H1 (cell line): ENCODE data around the gene OR52M1. TPM values are rescaled to one million over a fixed set of nuclear protein-coding genes. Genes with fewer than 3 reads are reported as not detected.

Experiments used
- polyA plus RNA-seq, 7 experiments: library from polyadenylated mRNA; depleted of rRNA in 3 of 7; stranded (reverse) in 5 of 7; unstranded in 2 of 7; fragments of >200 nt in 5 of 7; fragments of 200-250 nt in 2 of 7; gene quantifications; 1 replicate in 5 of 7; 2 replicates in 1 of 7; 4 replicates in 1 of 7; pipeline versions ENCODE4 v1.2.1 to v1.2.3, GENCODE V29; 2011 to 2013; ENCODE audit warnings: missing spikeins in 2 of 7, mixed read lengths in 2 of 7
- total RNA-seq: library from RNA; stranded (reverse); fragmentation: NEBNext Ultra II Directional; extraction: Animal tissue kit (Norgen Biotek cat#: 25700); gene quantifications from 2 replicates; pipeline ENCODE4 v1.2.1, GENCODE V29; 2021

OR52M1 gene
- total and polyA plus RNA-seq, 2 of the 8 experiments (the other 6 are each of a cell fraction or from before 2014, with no cell fraction given) = not detected

Other genes with a start within 250 kb of the OR52M1 start
- not detected in 2 replicates for gene OR52B4, start 176.8 kb upstream of the OR52M1 start, total RNA-seq
- 0.11 TPM in 1 of 2 replicates, not detected in the other for gene OR52B4, start 176.8 kb upstream of the OR52M1 start, polyA plus RNA-seq (2011; rRNA removed)
- 13.9 and 16.7 TPM in 2 replicates for gene TRIM21, start 151.5 kb upstream of the OR52M1 start, total RNA-seq
- gene TRIM21, start 151.5 kb upstream of the OR52M1 start, polyA plus RNA-seq (2011; rRNA removed) = 15.6 and 16.3 TPM in 2 replicates
- not detected in 2 replicates for gene OR52K2, start 95.9 kb upstream of the OR52M1 start, total RNA-seq
- not detected in 2 replicates for gene OR52K2, start 95.9 kb upstream of the OR52M1 start, polyA plus RNA-seq (2011; rRNA removed)
- gene OR52K1, start 62.5 kb upstream of the OR52M1 start, total RNA-seq = not detected in 2 replicates
- 0.05 TPM in 1 of 2 replicates, not detected in the other for gene OR52K1, start 62.5 kb upstream of the OR52M1 start, polyA plus RNA-seq (2011; rRNA removed)
- gene OR52I2, start 36.6 kb downstream of the OR52M1 start, total RNA-seq = not detected in 2 replicates
- gene OR52I2, start 36.6 kb downstream of the OR52M1 start, polyA plus RNA-seq (2011; rRNA removed) = not detected in 2 replicates
- gene OR52I1, start 48.8 kb downstream of the OR52M1 start, total RNA-seq = not detected in 2 replicates
- not detected in 2 replicates for gene OR52I1, start 48.8 kb downstream of the OR52M1 start, polyA plus RNA-seq (2011; rRNA removed)
- gene TRIM68, start 63.0 kb downstream of the OR52M1 start, total RNA-seq = 5.7 and 6.2 TPM in 2 replicates
- gene TRIM68, start 63.0 kb downstream of the OR52M1 start, polyA plus RNA-seq (2011; rRNA removed) = 3.4 and 3.8 TPM in 2 replicates
- not detected in 2 replicates for gene OR51D1, start 92.3 kb downstream of the OR52M1 start, total RNA-seq
- gene OR51D1, start 92.3 kb downstream of the OR52M1 start, polyA plus RNA-seq (2011; rRNA removed) = not detected in 2 replicates
- not detected in 2 replicates for gene OR51E1, start 98.8 kb downstream of the OR52M1 start, total RNA-seq
- gene OR51E1, start 98.8 kb downstream of the OR52M1 start, polyA plus RNA-seq (2011; rRNA removed) = not detected in 2 replicates
- gene OR51E2, start 152.7 kb downstream of the OR52M1 start, total RNA-seq = not detected in 2 replicates
- gene OR51E2, start 152.7 kb downstream of the OR52M1 start, polyA plus RNA-seq (2011; rRNA removed) = not detected in 2 replicates
- not detected in 2 replicates for gene MMP26, start 159.6 kb downstream of the OR52M1 start, total RNA-seq
- gene MMP26, start 159.6 kb downstream of the OR52M1 start, polyA plus RNA-seq (2011; rRNA removed) = 0.06 TPM in 1 of 2 replicates, not detected in the other
- gene OR51F1, start 224.7 kb downstream of the OR52M1 start, total RNA-seq = not detected in 2 replicates
- gene OR51F1, start 224.7 kb downstream of the OR52M1 start, polyA plus RNA-seq (2011; rRNA removed) = not detected in 2 replicates